GM12878 (cell line): ENCODE data around the gene AJM1. TPM values are rescaled to one million over a fixed set of nuclear protein-coding genes. Genes with fewer than 3 reads are reported as not detected.

ENCODE experiments used
- CHD4 ChIP-seq: fragments of 200-600 bp; sonication (generic); IDR thresholded peaks from 2 replicates; pipeline ENCODE4 v1.6.1; 2016; ENCODE audit warnings: mild to moderate bottlenecking
- IKZF2 ChIP-seq, 2 experiments: fragments of 450-650 bp; IDR thresholded peaks; 2 replicates each; pipeline ENCODE4 v1.6.1; 2017; ENCODE audit warnings: mild to moderate bottlenecking in 2 of 2, moderate library complexity in 2 of 2
- JUND ChIP-seq: IDR thresholded peaks from 2 replicates; pipeline ENCODE4 v1.6.1; 2012; ENCODE audit warnings: low read depth, mild to moderate bottlenecking, low read length, improper control_type of control experiment, moderate library complexity
- MYB ChIP-seq: fragments of 150-350 bp; IDR thresholded peaks from 2 replicates; pipeline ENCODE4 v1.6.1; 2014; ENCODE audit warnings: mild to moderate bottlenecking, low read depth, low read length, borderline replicate concordance
- SRF ChIP-seq, 2 experiments: IDR thresholded peaks; 2 replicates each; pipeline ENCODE4 v1.6.1; 2011; ENCODE audit warnings: low read depth in 2 of 2, low read length in 2 of 2, mild to moderate bottlenecking in 1 of 2, moderate library complexity in 1 of 2
- polyA plus RNA-seq, 11 experiments: library from polyadenylated mRNA; depleted of rRNA in 4 of 11; unstranded in 6 of 11; stranded (reverse) in 5 of 11; fragments of >200 nt; fragmentation: Nextera tagmentation in 4 of 11; fragmentation: Illumina TruSeq in 1 of 11; extraction: Ambion mirVana in 4 of 11; extraction: Trizol in 1 of 11; gene quantifications; 1 replicate in 1 of 11; 2 replicates in 10 of 11; pipeline versions ENCODE4 v1.2.1 to v1.2.3, GENCODE V29; 2011 to 2016; ENCODE audit warnings: inconsistent platforms in 2 of 11, missing spikeins in 2 of 11, low read depth in 1 of 11
- total RNA-seq, 4 experiments: library from RNA; depleted of rRNA in 3 of 4; stranded (reverse); fragments of >200 nt in 3 of 4; fragmentation: Illumina TruSeq in 1 of 4; extraction: Trizol in 1 of 4; gene quantifications; 2 replicates each; pipeline versions ENCODE4 v1.2.1 to v1.2.3, GENCODE V29; 2013 to 2021
- TF ChIP-seq, protein P1 (sequence below): fragments of 450-650 bp; formaldehyde crosslinking; IDR thresholded peaks from 2 replicates; pipeline ENCODE4 v1.5.0; 2022; ENCODE audit warnings: mild to moderate bottlenecking, missing genetic modification characterization
- TF ChIP-seq, protein P2 (sequence below): fragments of 150-350 bp; IDR thresholded peaks from 2 replicates; pipeline ENCODE4 v1.6.1; 2016; ENCODE audit warnings: low read depth, low read length

Gene AJM1
- total and polyA plus RNA-seq, 10 of the 15 experiments (the other 5 are each of a cell fraction or from before 2014, with no cell fraction given), result 0.06 to 2.5 (median 1.0) TPM; not detected in 2

DNA sequence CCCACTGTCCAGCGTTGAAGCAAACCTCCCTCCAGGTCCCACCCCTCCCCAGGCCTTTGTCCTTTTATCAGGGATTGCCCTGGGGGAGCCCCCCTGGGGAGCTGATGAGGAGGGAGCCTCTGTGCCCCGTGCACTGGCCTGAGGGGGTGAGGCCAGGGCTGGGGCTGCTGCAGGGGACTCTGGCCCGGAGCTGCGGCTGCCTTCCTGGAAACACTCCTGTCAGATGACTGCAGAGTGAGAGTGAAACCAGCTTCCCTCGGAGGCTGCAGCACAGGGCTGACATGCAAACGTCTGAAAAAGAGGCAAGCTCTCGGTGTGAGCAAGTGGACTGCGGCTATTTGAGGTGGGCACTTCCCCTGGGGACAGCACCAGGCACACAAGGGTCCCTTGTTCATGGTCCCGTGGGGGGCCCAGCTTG lies 39.4 kb downstream of the AJM1 start (continued):
- TF ChIP-seq, protein P1, sequence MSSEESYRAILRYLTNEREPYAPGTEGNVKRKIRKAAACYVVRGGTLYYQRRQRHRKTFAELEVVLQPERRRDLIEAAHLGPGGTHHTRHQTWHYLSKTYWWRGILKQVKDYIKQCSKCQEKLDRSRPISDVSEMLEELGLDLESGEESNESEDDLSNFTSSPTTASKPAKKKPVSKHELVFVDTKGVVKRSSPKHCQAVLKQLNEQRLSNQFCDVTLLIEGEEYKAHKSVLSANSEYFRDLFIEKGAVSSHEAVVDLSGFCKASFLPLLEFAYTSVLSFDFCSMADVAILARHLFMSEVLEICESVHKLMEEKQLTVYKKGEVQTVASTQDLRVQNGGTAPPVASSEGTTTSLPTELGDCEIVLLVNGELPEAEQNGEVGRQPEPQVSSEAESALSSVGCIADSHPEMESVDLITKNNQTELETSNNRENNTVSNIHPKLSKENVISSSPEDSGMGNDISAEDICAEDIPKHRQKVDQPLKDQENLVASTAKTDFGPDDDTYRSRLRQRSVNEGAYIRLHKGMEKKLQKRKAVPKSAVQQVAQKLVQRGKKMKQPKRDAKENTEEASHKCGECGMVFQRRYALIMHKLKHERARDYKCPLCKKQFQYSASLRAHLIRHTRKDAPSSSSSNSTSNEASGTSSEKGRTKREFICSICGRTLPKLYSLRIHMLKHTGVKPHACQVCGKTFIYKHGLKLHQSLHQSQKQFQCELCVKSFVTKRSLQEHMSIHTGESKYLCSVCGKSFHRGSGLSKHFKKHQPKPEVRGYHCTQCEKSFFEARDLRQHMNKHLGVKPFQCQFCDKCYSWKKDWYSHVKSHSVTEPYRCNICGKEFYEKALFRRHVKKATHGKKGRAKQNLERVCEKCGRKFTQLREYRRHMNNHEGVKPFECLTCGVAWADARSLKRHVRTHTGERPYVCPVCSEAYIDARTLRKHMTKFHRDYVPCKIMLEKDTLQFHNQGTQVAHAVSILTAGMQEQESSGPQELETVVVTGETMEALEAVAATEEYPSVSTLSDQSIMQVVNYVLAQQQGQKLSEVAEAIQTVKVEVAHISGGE (CRISPR knock-in tag), result no peak
- no peak for TF ChIP-seq CHD4
- TF ChIP-seq IKZF2 (IDR thresholded peaks at IDR 0.05), result peak; percentile 40 to 64; a peak in 2 of 4 replicates
- TF ChIP-seq SRF (IDR thresholded peaks at IDR 0.05; ENCODE audit: low read depth in 2 of 2, low read length in 2 of 2), result no peak
- TF ChIP-seq MYB, result no peak
- TF ChIP-seq, protein P2, sequence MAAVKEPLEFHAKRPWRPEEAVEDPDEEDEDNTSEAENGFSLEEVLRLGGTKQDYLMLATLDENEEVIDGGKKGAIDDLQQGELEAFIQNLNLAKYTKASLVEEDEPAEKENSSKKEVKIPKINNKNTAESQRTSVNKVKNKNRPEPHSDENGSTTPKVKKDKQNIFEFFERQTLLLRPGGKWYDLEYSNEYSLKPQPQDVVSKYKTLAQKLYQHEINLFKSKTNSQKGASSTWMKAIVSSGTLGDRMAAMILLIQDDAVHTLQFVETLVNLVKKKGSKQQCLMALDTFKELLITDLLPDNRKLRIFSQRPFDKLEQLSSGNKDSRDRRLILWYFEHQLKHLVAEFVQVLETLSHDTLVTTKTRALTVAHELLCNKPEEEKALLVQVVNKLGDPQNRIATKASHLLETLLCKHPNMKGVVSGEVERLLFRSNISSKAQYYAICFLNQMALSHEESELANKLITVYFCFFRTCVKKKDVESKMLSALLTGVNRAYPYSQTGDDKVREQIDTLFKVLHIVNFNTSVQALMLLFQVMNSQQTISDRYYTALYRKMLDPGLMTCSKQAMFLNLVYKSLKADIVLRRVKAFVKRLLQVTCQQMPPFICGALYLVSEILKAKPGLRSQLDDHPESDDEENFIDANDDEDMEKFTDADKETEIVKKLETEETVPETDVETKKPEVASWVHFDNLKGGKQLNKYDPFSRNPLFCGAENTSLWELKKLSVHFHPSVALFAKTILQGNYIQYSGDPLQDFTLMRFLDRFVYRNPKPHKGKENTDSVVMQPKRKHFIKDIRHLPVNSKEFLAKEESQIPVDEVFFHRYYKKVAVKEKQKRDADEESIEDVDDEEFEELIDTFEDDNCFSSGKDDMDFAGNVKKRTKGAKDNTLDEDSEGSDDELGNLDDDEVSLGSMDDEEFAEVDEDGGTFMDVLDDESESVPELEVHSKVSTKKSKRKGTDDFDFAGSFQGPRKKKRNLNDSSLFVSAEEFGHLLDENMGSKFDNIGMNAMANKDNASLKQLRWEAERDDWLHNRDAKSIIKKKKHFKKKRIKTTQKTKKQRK, result no peak
- TF ChIP-seq JUND, result no peak
